Hepatocyte (in vitro differentiated cells): ENCODE measurements around the gene DOCK4.

Source experiments
- CTCF ChIP-seq: fragments of 200-600 bp; sonication (generic); IDR thresholded peaks from 2 replicates; pipeline ENCODE4 v1.5.1; 2016; ENCODE audit warnings: antibody characterized with exemption, mild to moderate bottlenecking; ENCODE audit not compliant: poor library complexity
- EZH2 ChIP-seq: fragments of 200-600 bp; sonication (generic); IDR thresholded peaks from 2 replicates; pipeline ENCODE4 v1.6.1; 2016; ENCODE audit warnings: antibody characterized with exemption, mild to moderate bottlenecking, borderline replicate concordance
- EZH2phosphoT487 ChIP-seq: fragments of 200-600 bp; sonication (generic); IDR thresholded peaks from one replicate; pipeline ENCODE4 v1.6.1; 2018; ENCODE audit warnings: antibody characterized with exemption, mild to moderate bottlenecking, low read depth, moderate library complexity; ENCODE audit not compliant: unreplicated experiment, severe bottlenecking

DNA sequence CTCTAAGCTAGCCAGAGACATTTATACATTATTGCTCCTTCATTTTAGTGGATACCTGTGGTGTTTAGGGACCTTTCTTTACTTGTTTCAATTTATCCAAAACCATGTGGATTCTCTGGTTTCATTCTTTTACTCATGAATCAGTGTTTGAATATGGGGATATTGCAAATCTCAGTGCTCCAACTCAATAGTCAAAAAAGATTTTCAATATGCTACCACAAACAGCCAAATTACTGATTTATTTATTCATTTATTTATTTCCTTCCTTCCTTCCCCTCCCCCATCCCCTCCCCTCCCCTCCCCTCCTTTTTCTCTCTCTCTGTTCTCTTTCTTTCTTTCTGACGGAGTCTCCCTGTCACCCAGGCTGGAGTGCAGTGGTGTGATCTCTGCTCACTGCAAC is 390.8 kb downstream of the DOCK4 start:
- no peak for TF ChIP-seq CTCF
- TF ChIP-seq EZH2 = no peak
- TF ChIP-seq EZH2phosphoT487 = no peak
